A549 (cell line): ENCODE measurements around the gene FAM180B. TPM values are rescaled to one million over a fixed set of nuclear protein-coding genes. Genes with fewer than 3 reads are reported as not detected.

Experiments
- ATAC-seq, 2 experiments: fragments of 200-7000 bp in 1 of 2; fragments of >200 bp in 1 of 2; cut with Nextera tagmentation in 1 of 2; cut with Tn5 transposase in 1 of 2; 3 replicates each; pipeline versions ENCODE4 v1.8.0 to v1.9.1; 2018 to 2020; ENCODE audit warnings: mild to moderate bottlenecking in 1 of 2, moderate library complexity in 1 of 2
- CTCF ChIA-PET: fragments of 300-600 bp; sonication (Branson Sonifier 250); formaldehyde crosslinking; extraction: SDS; loops from one replicate; lab custom pipeline; 2021; ENCODE audit warnings: antibody characterized with exemption, inconsistent platforms; lab: Yijun Ruan, JAX
- POLR2A ChIA-PET: fragments of 350-600 bp; formaldehyde crosslinking; extraction: SDS; loops from one replicate; lab custom pipeline; 2021; ENCODE audit warnings: antibody characterized with exemption, inconsistent platforms; lab: Yijun Ruan, JAX
- DNase-seq, 2 experiments: peaks; one replicate each; pipeline versions ENCODE4 v3.0.0 to v3.0.0-alpha.2; 2011 to 2016; ENCODE audit warnings: low read depth in 1 of 2, low spot score in 1 of 2
- FAIRE-seq: peaks from 2 replicates; lab custom pipeline; 2011; peaks lifted over from hg19 to GRCh38; lab: Jason Lieb, UNC
- H3K27ac ChIP-seq, 2 experiments: fragments of >200 bp; sonication (Bioruptor Twin); formaldehyde crosslinking; 3 replicates each; pipeline ENCODE4 v1.5.1; 2016 to 2017
- H3K4me1 ChIP-seq: fragments of >200 bp; sonication (Bioruptor Twin); formaldehyde crosslinking; 3 replicates; pipeline ENCODE4 v1.6.1; 2016
- H3K4me2 ChIP-seq: fragments of >200 bp; sonication (Bioruptor Twin); formaldehyde crosslinking; 3 replicates; pipeline ENCODE4 v1.6.1; 2016
- H3K4me3 ChIP-seq: fragments of >200 bp; sonication (Bioruptor Twin); formaldehyde crosslinking; 3 replicates; pipeline ENCODE4 v1.5.1; 2016
- H3K9me3 ChIP-seq: fragments of >200 bp; sonication (Bioruptor Twin); formaldehyde crosslinking; 3 replicates; pipeline ENCODE4 v1.6.1; 2016
- BCL3 ChIP-seq: fragments of >200 bp; sonication (Bioruptor Twin); formaldehyde crosslinking; IDR thresholded peaks from 3 replicates; pipeline ENCODE4 v1.6.1; 2016
- CBX8 ChIP-seq: fragments of 200-600 bp; sonication (generic); IDR thresholded peaks from 2 replicates; pipeline ENCODE4 v1.6.1; 2016
- CHD2 ChIP-seq: fragments of 150-350 bp; IDR thresholded peaks from 2 replicates; pipeline ENCODE4 v1.6.1; 2014; ENCODE audit warnings: low read length; ENCODE audit not compliant: partially characterized antibody
- CHD4 ChIP-seq: fragments of 200-600 bp; sonication (generic); IDR thresholded peaks from 2 replicates; pipeline ENCODE4 v1.6.1; 2016; ENCODE audit warnings: antibody characterized with exemption, mild to moderate bottlenecking, borderline replicate concordance
- CTCF ChIP-seq: fragments of >200 bp; sonication (Bioruptor Twin); formaldehyde crosslinking; IDR thresholded peaks from 3 replicates; pipeline ENCODE4 v1.5.1; 2016
- EP300 ChIP-seq, 2 experiments: fragments of >200 bp; sonication (Bioruptor Twin); formaldehyde crosslinking; IDR thresholded peaks; 2 replicates in 1 of 2; 3 replicates in 1 of 2; pipeline ENCODE4 v1.6.1; 2016 to 2017
- HEYL ChIP-seq: fragments of 250-450 bp; sonication (Bioruptor Pico); IDR thresholded peaks from 2 replicates; pipeline ENCODE4 v1.8.0; 2021; ENCODE audit warnings: mild to moderate bottlenecking, moderate library complexity
- HMGXB4 ChIP-seq: fragments of 250-450 bp; sonication (Bioruptor Pico); IDR thresholded peaks from 2 replicates; pipeline ENCODE4 v1.5.0; 2021; ENCODE audit warnings: mild to moderate bottlenecking, moderate library complexity, borderline replicate concordance
- JUN ChIP-seq, 2 experiments: fragments of >200 bp; sonication (Bioruptor Twin); formaldehyde crosslinking; IDR thresholded peaks; 2 replicates in 1 of 2; 3 replicates in 1 of 2; pipeline ENCODE4 v1.6.1; 2016 to 2017
- JUNB ChIP-seq: fragments of >200 bp; sonication (Bioruptor Twin); formaldehyde crosslinking; IDR thresholded peaks from 2 replicates; pipeline ENCODE4 v1.6.1; 2016
- KDM1A ChIP-seq: fragments of 200-600 bp; sonication (generic); IDR thresholded peaks from 2 replicates; pipeline ENCODE4 v1.6.1; 2016; ENCODE audit warnings: low read depth, mild to moderate bottlenecking
- MAX ChIP-seq: IDR thresholded peaks from 2 replicates; pipeline ENCODE4 v1.6.1; 2012
- POLR2AphosphoS2 ChIP-seq: conservative IDR thresholded peaks from 2 replicates; pipeline ENCODE4 v1.6.1; 2012; ENCODE audit warnings: low read length, improper control_type of control experiment, inconsistent platforms
- RNF2 ChIP-seq: fragments of 200-600 bp; sonication (generic); IDR thresholded peaks from 2 replicates; pipeline ENCODE4 v1.6.1; 2016; ENCODE audit warnings: low read depth, mild to moderate bottlenecking, antibody characterized with exemption, moderate library complexity, borderline replicate concordance
- SMC3 ChIP-seq: fragments of >200 bp; sonication (Bioruptor Twin); formaldehyde crosslinking; IDR thresholded peaks from 3 replicates; pipeline ENCODE4 v1.6.1; 2018; ENCODE audit warnings: inconsistent platforms
- TFCP2L1 ChIP-seq: fragments of 250-450 bp; sonication (Bioruptor Pico); IDR thresholded peaks from 2 replicates; pipeline ENCODE4 v1.5.0; 2021; ENCODE audit warnings: mild to moderate bottlenecking
- USF2 ChIP-seq: fragments of 450-650 bp; IDR thresholded peaks from 2 replicates; pipeline ENCODE4 v1.6.1; 2014; ENCODE audit warnings: antibody characterized with exemption
- ZFP36 ChIP-seq: fragments of 450-650 bp; IDR thresholded peaks from 2 replicates; pipeline ENCODE4 v1.6.1; 2014; ENCODE audit warnings: borderline replicate concordance; ENCODE audit not compliant: partially characterized antibody
- ZSCAN20 ChIP-seq: fragments of 250-450 bp; sonication (Bioruptor Pico); IDR thresholded peaks from 2 replicates; pipeline ENCODE4 v1.8.0; 2022; ENCODE audit warnings: mild to moderate bottlenecking, moderate library complexity
- WGBS: methylation state at CpG from one replicate; pipeline ENCODE4 v1.1.6; 2017; ENCODE audit errors: missing lambda C conversion rate; 5-methylcytosine and 5-hydroxymethylcytosine counted together
- polyA plus RNA-seq, 4 experiments: library from polyadenylated mRNA; depleted of rRNA in 3 of 4; stranded (reverse); fragments of >200 nt; fragmentation: RNase III in 1 of 4; extraction: RNeasy Plus Mini Kit Qiagen cat#74134 plus additional on column Dnase treatment in 1 of 4; gene quantifications; 2 replicates in 3 of 4; 3 replicates in 1 of 4; pipeline ENCODE4 v1.2.3, GENCODE V29; 2011 to 2017
- TF ChIP-seq, protein P1 (sequence below): fragments of 250-450 bp; sonication (Bioruptor Pico); IDR thresholded peaks from 2 replicates; pipeline ENCODE4 v1.5.0; 2020; ENCODE audit warnings: low read depth, mild to moderate bottlenecking, moderate library complexity

Gene FAM180B
- polyA plus RNA-seq, 2 of the 4 experiments (the other 2 are of a cell fraction) = not detected

DNA sequence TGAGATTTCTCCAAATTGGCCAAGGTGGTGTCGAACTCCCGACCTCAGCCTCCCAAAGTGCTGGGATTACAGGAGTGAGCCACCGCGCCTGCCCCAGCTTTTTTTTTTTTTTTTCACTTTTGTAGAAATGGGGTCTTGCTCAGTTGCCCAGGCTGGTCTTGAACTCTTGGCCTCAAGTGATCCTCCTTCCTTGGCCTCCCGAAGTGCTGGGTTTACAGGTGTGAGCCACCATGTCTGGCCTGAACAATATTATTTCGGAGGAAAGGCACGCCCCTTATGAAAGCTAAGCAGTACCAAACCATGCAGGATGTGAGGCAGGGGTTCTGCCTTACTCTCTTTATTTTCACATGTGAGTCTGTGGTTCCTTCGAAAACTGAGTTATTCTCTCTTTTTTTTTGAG lies 39.8 kb downstream of the FAM180B start:
- CTCF ChIA-PET = interaction anchor here (0.8 to 4.0 kb wide), 3 partner anchors 10 to 214 kb away, joined by 3 to 14 read pairs (median 4); no protein-coding TSS in a partner anchor
- WGBS = 97% methylated on average over 8 of the region's 8 CpGs
- Histone ChIP-seq H3K27ac (no peak overlapping the region), H3K4me3 (no peak overlapping the region), H3K9me3 (no peaks in the 10 kb centered on the region), H3K4me2 (no peak overlapping the region), H3K4me1 (no peaks in the 10 kb centered on the region)
- no peak for ATAC-seq
- POLR2A ChIA-PET = no interaction called here
- no peak for DNase-seq
- no peak for FAIRE-seq
- TF ChIP-seq CTCF (no peak), JUNB (no peak), KDM1A (no peak), RNF2 (no peak), TFCP2L1 (CRISPR knock-in tag) (no peak), HEYL (CRISPR knock-in tag) (no peak), POLR2AphosphoS2 (no peak), CHD4 (no peak), JUN (IDR thresholded peaks at IDR 0.05) (no peak), EP300 (IDR thresholded peaks at IDR 0.05) (no peak), CBX8 (no peak), BCL3 (no peak), SMC3 (no peak), MAX (no peak)

DNA sequence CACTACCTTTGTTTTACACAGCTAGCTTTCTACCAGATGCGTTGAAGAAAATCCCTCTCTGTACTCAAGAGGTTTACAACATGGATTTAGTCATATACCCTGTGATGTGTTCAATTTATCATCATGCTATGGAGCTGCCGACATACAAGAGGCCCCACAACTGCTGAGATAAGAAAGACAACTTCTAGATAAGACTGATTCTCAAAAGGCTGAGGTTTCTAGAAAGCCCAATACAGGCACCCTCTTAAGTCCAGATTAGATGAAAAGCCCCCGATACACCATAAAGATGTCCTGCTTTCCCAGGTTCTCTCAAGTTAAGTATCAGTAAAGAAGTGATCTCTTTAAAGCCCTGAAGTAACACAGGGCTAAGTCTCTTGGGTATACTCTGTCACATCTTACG lies 41.5 kb downstream of the FAM180B start:
- TF ChIP-seq, protein P1, sequence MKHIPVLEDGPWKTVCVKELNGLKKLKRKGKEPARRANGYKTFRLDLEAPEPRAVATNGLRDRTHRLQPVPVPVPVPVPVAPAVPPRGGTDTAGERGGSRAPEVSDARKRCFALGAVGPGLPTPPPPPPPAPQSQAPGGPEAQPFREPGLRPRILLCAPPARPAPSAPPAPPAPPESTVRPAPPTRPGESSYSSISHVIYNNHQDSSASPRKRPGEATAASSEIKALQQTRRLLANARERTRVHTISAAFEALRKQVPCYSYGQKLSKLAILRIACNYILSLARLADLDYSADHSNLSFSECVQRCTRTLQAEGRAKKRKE = no peak
- TF ChIP-seq ZFP36 (no peak), HMGXB4 (CRISPR knock-in tag) (no peak), CHD2 (no peak), SMC3 (no peak), ZSCAN20 (CRISPR knock-in tag) (no peak), USF2 (no peak)
- ChIA-PET CTCF (interaction anchor here (0.6 to 4.0 kb wide), 2 partner anchors 9 to 33 kb away, joined by 4 to 14 read pairs; no protein-coding TSS in a partner anchor), POLR2A (interaction anchor here (0.6 kb wide), 1 partner anchor 37 kb away, joined by 3 read pairs; no protein-coding TSS in a partner anchor)
- no peak overlapping the region for H3K27ac ChIP-seq
- FAIRE-seq (no peak), DNase-seq (no peak), ATAC-seq (no peak)
- no peaks in the 10 kb centered on the region for H3K9me3 ChIP-seq
- WGBS = 87% methylated on average over 4 of the region's 4 CpGs
- H3K4me1 ChIP-seq = no peaks in the 10 kb centered on the region
- no peak overlapping the region for H3K4me2 ChIP-seq
- H3K4me3 ChIP-seq = no peak overlapping the region
